GM12872 (cell line): ENCODE data around the gene ARHGEF10L.

Experiments
- TF ChIP-seq, protein P1 (sequence below): IDR thresholded peaks from 3 replicates; pipeline ENCODE4 v1.5.1; 2011; ENCODE audit warnings: low read depth, mild to moderate bottlenecking, low read length, moderate library complexity; ENCODE audit not compliant: insufficient read depth

The ARHGEF10L gene

GRCh38 chr1:17743008-17743647 is 203.6 kb downstream of the ARHGEF10L start:
- TF ChIP-seq, protein P1, sequence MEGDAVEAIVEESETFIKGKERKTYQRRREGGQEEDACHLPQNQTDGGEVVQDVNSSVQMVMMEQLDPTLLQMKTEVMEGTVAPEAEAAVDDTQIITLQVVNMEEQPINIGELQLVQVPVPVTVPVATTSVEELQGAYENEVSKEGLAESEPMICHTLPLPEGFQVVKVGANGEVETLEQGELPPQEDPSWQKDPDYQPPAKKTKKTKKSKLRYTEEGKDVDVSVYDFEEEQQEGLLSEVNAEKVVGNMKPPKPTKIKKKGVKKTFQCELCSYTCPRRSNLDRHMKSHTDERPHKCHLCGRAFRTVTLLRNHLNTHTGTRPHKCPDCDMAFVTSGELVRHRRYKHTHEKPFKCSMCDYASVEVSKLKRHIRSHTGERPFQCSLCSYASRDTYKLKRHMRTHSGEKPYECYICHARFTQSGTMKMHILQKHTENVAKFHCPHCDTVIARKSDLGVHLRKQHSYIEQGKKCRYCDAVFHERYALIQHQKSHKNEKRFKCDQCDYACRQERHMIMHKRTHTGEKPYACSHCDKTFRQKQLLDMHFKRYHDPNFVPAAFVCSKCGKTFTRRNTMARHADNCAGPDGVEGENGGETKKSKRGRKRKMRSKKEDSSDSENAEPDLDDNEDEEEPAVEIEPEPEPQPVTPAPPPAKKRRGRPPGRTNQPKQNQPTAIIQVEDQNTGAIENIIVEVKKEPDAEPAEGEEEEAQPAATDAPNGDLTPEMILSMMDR = no peak

DNA sequence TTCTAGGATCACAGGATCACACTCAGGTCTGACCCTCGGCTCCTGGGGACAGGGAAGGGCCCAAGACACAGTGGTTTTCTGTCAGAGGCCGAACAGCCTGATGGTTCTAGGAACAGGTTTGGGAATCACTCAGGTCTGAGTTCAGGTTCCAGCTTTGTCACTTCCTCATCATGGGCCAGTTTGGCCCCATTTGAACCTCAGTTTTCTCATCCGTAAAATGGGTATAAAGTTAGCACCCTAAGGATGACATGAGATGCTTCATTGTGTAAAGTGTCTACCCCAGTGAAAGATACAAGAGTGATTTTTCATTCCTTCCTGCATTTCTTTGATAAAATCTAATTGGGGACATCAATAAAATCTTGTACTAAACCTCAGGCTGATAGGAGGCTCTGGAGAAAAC is 204.4 kb downstream of the ARHGEF10L start:
- TF ChIP-seq, protein P1 = no peak

- TF ChIP-seq, protein P1 = no peak
These were observed 205.4 kb downstream of the ARHGEF10L start for GRCh38 chr1:17744666-17745478.

GRCh38 chr1:17745479-17745955 is 206.0 kb downstream of the ARHGEF10L start:
- TF ChIP-seq, protein P1 = no peak

- TF ChIP-seq, protein P1 = no peak
These were observed 207.4 kb downstream of the ARHGEF10L start for GRCh38 chr1:17746920-17747319.
